ENCODE results near the gene RELT. TPM values are rescaled to one million over a fixed set of nuclear protein-coding genes. Genes with fewer than 3 reads are reported as not detected.

RELT gene
- total RNA-seq, 2 donors from 2014 or later: 6.5 to 14.2 TPM

DNA sequence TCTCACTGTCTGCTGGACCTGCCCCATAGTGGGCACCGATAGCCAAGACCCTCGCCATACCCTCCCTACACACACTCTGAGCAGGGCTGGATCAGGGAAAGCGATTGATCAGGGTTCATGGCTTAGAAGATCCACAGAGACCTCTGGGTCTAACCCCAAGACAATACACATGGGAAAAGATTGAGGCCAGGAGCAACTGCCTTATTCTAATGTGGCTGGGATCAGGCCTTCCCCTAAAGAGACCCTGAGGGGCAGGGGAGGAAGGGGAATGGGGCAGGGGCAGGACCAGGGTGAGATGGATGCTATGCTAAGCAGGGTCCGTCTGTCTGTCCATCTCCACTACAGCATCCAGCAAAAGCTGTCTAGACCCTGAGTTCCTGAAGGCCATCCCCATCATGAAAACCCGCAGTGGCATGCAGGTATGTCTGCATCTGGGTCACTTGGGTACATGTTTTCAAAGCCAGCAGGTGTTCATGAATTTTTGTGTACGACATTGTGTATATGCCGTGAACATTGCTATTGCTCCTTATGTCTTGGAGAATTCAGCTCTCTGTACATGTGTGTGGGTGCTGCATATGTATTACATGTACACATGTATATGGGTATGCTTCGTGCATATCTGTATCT, 15.3 kb upstream of the RELT start:
- TF ChIP-seq, protein P1, sequence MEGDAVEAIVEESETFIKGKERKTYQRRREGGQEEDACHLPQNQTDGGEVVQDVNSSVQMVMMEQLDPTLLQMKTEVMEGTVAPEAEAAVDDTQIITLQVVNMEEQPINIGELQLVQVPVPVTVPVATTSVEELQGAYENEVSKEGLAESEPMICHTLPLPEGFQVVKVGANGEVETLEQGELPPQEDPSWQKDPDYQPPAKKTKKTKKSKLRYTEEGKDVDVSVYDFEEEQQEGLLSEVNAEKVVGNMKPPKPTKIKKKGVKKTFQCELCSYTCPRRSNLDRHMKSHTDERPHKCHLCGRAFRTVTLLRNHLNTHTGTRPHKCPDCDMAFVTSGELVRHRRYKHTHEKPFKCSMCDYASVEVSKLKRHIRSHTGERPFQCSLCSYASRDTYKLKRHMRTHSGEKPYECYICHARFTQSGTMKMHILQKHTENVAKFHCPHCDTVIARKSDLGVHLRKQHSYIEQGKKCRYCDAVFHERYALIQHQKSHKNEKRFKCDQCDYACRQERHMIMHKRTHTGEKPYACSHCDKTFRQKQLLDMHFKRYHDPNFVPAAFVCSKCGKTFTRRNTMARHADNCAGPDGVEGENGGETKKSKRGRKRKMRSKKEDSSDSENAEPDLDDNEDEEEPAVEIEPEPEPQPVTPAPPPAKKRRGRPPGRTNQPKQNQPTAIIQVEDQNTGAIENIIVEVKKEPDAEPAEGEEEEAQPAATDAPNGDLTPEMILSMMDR (IDR thresholded peaks at IDR 0.05): no peak
- Histone ChIP-seq H3K4me3 (no peak overlapping the region), H3K27me3 (replicated peaks; ENCODE audit: insufficient read depth) (no peaks in the 10 kb centered on the region), H3K4me1 (ENCODE audit: control insufficient read depth in 1 of 2, low read depth in 2 of 2) (peaks cover 20 to 41% of the 10 kb centered on the region in 2 donors), H3K9me3 (no peaks in the 10 kb centered on the region), H3K36me3 (peaks cover 77% of the 10 kb centered on the region), H3K27ac (peak overlapping the region; percentile 80 to 86)
- ATAC-seq (ENCODE audit: insufficient number of reproducible peaks, low FRiP score, low read depth) (no peak), DNase-seq (ENCODE audit: low spot score) (no peak)

DNA sequence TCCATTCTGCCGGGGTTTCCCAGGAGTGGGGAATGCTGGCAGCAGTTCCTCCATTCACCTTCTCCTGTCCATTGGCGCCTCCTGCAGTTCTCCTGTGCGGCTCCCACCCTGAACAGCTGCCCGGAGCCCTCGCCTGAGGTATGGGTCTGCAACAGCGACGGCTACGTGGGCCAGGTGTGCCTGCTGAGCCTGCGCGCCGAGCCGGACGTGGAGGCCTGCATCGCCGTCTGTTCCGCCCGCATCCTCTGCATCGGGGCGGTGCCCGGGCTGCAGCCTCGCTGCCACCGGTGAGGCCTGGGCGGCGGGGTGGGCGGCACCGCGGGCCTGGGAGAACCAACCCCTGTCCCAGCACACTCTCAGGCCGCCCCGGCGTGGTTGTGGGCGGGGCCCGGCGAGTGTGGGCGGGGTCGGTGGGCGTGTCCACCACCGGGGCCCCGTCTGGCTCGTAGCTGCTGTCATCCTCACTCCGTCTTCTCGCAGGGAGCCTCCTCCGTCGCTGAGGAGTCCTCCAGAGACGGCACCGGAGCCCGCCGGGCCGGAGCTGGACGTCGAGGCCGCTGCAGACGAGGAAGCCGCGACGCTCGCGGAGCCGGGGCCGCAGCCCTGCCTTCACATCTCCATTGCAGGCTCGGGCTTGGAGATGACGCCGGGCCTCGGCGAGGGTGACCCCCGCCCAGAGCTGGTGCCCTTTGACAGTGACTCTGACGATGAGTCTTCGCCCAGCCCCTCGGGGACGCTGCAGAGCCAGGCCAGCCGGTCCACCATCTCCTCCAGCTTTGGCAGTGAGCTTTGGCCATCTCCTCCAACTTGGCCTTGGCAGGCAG, 14.0 kb upstream of the RELT start:
- Histone ChIP-seq H3K27ac (peak overlapping the region in 1 of 2 donors; percentile 50), H3K9me3 (no peaks in the 10 kb centered on the region), H3K27me3 (replicated peaks; ENCODE audit: insufficient read depth) (no peaks in the 10 kb centered on the region), H3K4me1 (ENCODE audit: control insufficient read depth in 1 of 2, low read depth in 2 of 2) (peaks cover 15 to 32% of the 10 kb centered on the region in 2 donors), H3K4me3 (no peak overlapping the region), H3K36me3 (peaks cover 75% of the 10 kb centered on the region)
- no peak for ATAC-seq (ENCODE audit: insufficient number of reproducible peaks, low FRiP score, low read depth)
- DNase-seq (ENCODE audit: low spot score): no peak
- TF ChIP-seq, protein P1 (IDR thresholded peaks at IDR 0.05): no peak

DNA sequence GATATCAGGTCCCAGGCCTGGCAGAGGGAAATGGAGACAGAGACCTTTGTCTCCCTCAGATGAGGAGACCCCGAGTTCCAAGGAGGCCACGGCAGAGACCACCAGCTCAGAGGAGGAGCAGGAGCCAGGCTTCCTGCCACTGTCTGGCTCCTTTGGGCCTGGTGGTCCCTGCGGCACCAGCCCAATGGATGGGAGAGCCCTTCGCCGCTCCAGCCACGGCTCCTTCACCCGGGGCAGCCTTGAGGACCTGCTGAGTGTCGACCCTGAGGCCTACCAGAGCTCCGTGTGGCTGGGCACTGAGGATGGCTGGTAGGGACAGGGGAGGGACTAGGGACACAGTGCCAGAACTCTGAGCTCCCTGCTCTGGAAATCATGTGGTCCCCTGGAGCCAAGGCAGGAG, 13.1 kb upstream of the RELT start:
- TF ChIP-seq, protein P1 (IDR thresholded peaks at IDR 0.05): no peak

DNA sequence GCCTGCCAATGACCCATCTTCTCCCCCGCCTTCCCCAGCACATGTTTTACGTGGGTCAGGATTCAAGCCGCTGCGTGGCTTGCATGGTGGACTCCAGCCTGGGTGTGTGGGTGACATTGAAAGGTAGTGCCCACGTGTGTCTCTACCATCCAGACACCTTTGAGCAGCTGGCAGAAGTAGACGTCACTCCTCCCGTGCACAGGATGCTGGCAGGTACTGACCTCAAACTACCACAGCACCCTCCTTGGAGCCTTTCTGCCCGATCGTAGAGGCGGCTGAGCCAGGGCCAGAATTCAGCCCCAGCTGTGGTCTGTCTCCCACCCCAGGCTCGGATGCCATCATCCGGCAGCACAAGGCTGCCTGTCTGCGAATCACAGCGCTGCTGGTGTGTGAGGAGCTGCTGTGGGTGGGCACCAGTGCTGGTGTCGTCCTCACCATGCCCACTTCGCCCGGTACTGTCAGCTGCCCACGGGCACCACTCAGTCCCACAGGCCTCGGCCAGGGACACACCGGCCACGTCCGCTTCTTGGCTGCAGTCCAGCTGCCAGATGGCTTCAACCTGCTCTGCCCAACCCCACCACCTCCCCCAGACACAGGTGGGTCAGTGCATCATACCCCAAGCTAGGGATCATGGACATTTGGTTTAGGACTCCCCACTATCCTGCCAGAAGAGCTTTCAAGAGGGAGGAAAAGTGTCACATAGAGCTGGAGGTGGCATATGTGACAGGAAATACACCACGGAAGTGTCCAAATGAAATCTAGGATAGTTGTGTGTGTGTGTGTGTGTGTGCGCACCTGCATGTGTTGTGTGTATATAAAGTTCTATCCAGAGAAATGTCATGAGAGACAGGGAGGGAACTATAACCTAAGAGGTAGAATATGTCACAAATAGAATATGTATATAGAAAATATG, 10.6 kb upstream of the RELT start:
- no peak overlapping the region for H3K27ac ChIP-seq
- H3K4me3 ChIP-seq: no peak overlapping the region
- H3K9me3 ChIP-seq: no peaks in the 10 kb centered on the region
- DNase-seq (ENCODE audit: low spot score): no peak
- peaks cover 72% of the 10 kb centered on the region for H3K36me3 ChIP-seq
- no peaks in the 10 kb centered on the region for H3K4me1 ChIP-seq (ENCODE audit: control insufficient read depth in 1 of 2, low read depth in 2 of 2)
- no peak for ATAC-seq (ENCODE audit: insufficient number of reproducible peaks, low FRiP score, low read depth)
- TF ChIP-seq, protein P1 (IDR thresholded peaks at IDR 0.05): no peak
- H3K27me3 ChIP-seq (replicated peaks; ENCODE audit: insufficient read depth): no peaks in the 10 kb centered on the region

More for the DNA sequence above, 13.1 kb upstream of the RELT start:
- no peak for ATAC-seq (ENCODE audit: insufficient number of reproducible peaks, low FRiP score, low read depth)
- no peak for DNase-seq (ENCODE audit: low spot score)
- Histone ChIP-seq H3K27me3 (replicated peaks; ENCODE audit: insufficient read depth) (no peaks in the 10 kb centered on the region), H3K36me3 (peaks cover 76% of the 10 kb centered on the region), H3K9me3 (no peaks in the 10 kb centered on the region), H3K27ac (peak overlapping the region in 1 of 2 donors; percentile 50), H3K4me1 (ENCODE audit: control insufficient read depth in 1 of 2, low read depth in 2 of 2) (peaks cover 8 to 23% of the 10 kb centered on the region in 2 donors), H3K4me3 (no peak overlapping the region)

DNA sequence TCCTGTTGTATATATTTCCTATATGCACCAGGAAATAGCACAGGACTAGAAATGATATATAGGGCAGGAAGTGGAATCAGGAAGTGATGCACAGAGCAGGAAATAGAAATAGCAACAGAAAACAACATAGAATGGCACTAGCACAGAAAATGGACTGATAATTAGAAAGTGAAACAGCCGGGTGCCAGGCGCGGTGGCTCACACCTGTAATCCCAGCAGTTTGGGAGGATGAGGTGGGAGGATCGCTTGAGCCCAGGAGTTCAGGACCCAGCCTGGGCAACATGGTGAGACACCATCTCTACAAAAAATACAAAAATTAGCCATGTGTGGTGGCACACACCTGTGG, 10.0 kb upstream of the RELT start:
- DNase-seq (ENCODE audit: low spot score) (no peak), ATAC-seq (ENCODE audit: insufficient number of reproducible peaks, low FRiP score, low read depth) (no peak)
- no peaks in the 10 kb centered on the region for H3K4me1 ChIP-seq (ENCODE audit: control insufficient read depth in 1 of 2, low read depth in 2 of 2)
- H3K36me3 ChIP-seq: peaks cover 66% of the 10 kb centered on the region
- H3K9me3 ChIP-seq: no peaks in the 10 kb centered on the region
- no peak overlapping the region for H3K4me3 ChIP-seq
- TF ChIP-seq, protein P1 (IDR thresholded peaks at IDR 0.05): no peak
- H3K27ac ChIP-seq: no peak overlapping the region
- no peaks in the 10 kb centered on the region for H3K27me3 ChIP-seq (replicated peaks; ENCODE audit: insufficient read depth)

Measured in thoracic aorta (tissue), 2 donors.